Transverse colon (tissue), 4 donors: ENCODE measurements around the gene B4GALNT3.

Source experiments
- CTCF ChIP-seq, 5 experiments: fragments of 200-600 bp in 3 of 5; fragments of 450-650 bp in 2 of 5; sonication (generic) in 3 of 5; IDR thresholded peaks; 1 replicate in 2 of 5; 2 replicates in 3 of 5; pipeline ENCODE4 v1.5.1; 2016 to 2017; ENCODE audit warnings: antibody characterized with exemption in 5 of 5, inconsistent platforms in 3 of 5, mild to moderate bottlenecking in 2 of 5, moderate library complexity in 1 of 5
- EP300 ChIP-seq: sonication (generic); formaldehyde crosslinking; IDR thresholded peaks from one replicate; pipeline ENCODE4 v1.6.1; 2017; ENCODE audit warnings: antibody characterized with exemption, low read depth
- POLR2A ChIP-seq: fragments of 450-650 bp; IDR thresholded peaks from one replicate; pipeline ENCODE4 v1.6.1; 2016; ENCODE audit warnings: antibody characterized with exemption, mild to moderate bottlenecking, moderate library complexity
- POLR2AphosphoS5 ChIP-seq, 3 donors: sonication (generic); formaldehyde crosslinking; IDR thresholded peaks; one replicate each; pipeline ENCODE4 v1.6.1; 2016; ENCODE audit warnings: antibody characterized with exemption in 3 of 3

- no peak for TF ChIP-seq CTCF (IDR thresholded peaks at IDR 0.05)
- no peak for TF ChIP-seq POLR2A
- no peak for TF ChIP-seq POLR2AphosphoS5 (IDR thresholded peaks at IDR 0.05)
- TF ChIP-seq EP300: no peak
Observed at GRCh38 chr12:496736-497135, 37.0 kb downstream of the B4GALNT3 start.
